ENCODE results near the gene CATSPERE.

- TF ChIP-seq CTCF (IDR thresholded peaks at IDR 0.05 in 8 of 11, conservative IDR thresholded peaks at IDR 0.05 in 3 of 11) (no peak), POLR2A (IDR thresholded peaks at IDR 0.05) (peak in 1 of 3 donors; percentile 60), POLR2AphosphoS5 (IDR thresholded peaks at IDR 0.05) (peak; percentile 81 to 90 (median 87))
Measured at GRCh38 chr1:244461245-244462071, at the start of gene CATSPERE.
